Measurements from ENCODE around the gene CNTLN. TPM values are rescaled to one million over a fixed set of nuclear protein-coding genes. Genes with fewer than 3 reads are reported as not detected.

Gene CNTLN
- total and polyA plus RNA-seq, 9 of the 15 experiments (the other 6 are each of a cell fraction or from before 2014, with no cell fraction given): 0.08 TPM; not detected in 8

DNA sequence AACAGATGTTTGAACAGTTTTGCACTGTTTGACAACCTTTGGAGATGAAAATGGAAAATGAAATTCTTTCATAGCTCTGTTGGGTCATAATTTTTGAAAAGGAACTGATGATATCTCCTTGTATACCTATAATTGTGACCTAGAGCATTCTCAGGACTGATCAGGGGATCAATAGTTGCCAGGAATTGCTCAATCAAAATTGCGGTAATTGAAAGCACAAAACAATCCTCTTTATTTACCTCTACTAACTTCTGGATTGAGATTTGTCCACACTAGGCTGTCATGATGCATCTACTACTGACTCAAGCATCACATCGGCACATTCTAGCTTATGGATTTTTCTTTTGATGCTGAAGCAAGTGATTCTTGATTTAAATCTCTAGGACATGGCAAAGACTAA lies 4.1 kb upstream of the CNTLN start:
- Histone ChIP-seq H3K4me3 (no peak overlapping the region), H3K36me3 (ENCODE audit: control insufficient read depth, insufficient read depth, low read length) (no peaks in the 10 kb centered on the region), H3K9ac (ENCODE audit: insufficient read depth in 1 of 2, low read depth in 2 of 2, low read length in 2 of 2) (no peak overlapping the region), H3K9me1 (ENCODE audit: control insufficient read depth, insufficient read depth, low read length) (no peaks in the 10 kb centered on the region), H3K4me1 (replicated peaks in 1 of 2; ENCODE audit: control insufficient read depth in 2 of 2, insufficient read depth in 2 of 2, low read length in 2 of 2) (no peaks in the 10 kb centered on the region), H2AFZ (ENCODE audit: low read depth, low read length) (no peak overlapping the region), H3K27ac (ENCODE audit: extremely low read depth, low read depth, low read length) (no peak overlapping the region), H3K9me3 (replicated peaks; ENCODE audit: control insufficient read depth, insufficient read depth, low read depth, low read length) (no peaks in the 10 kb centered on the region), H3K4me2 (ENCODE audit: insufficient read depth, low read length) (no peak overlapping the region), H3K27me3 (ENCODE audit: control insufficient read depth in 2 of 2, insufficient read depth in 2 of 2, low read length in 2 of 2) (no peaks in the 10 kb centered on the region), H4K20me1 (replicated peaks; ENCODE audit: control insufficient read depth, insufficient read depth, low read length) (no peaks in the 10 kb centered on the region), H3K79me2 (ENCODE audit: control insufficient read depth, insufficient read depth, low read length) (no peaks in the 10 kb centered on the region)
- no TSS peak for BruUV-seq (replicated peaks)
- CTCF ChIA-PET (ENCODE audit: low intra/inter-chr PET ratio): no interaction called here
- in situ Hi-C loops (cut with MboI) (no loop called here), intact Hi-C loops (cut with micrococcal nuclease) (no loop called here)
- POLR2A ChIA-PET: no interaction called here
- 0% methylated on average over 2 of the region's 2 CpGs for WGBS (ENCODE audit: insufficient coverage, low coverage, missing lambda C conversion rate)
- DNase-seq (ENCODE audit: extremely low read depth in 1 of 4, low spot score in 3 of 4) (no peak), ATAC-seq (no peak), FAIRE-seq (no peak)
- no peak for TF ChIP-seq DLX4 (CRISPR knock-in tag; IDR thresholded peaks at IDR 0.05)
- TF ChIP-seq ZNF76 (CRISPR knock-in tag; IDR thresholded peaks at IDR 0.05; ENCODE audit: borderline replicate concordance): no peak
- TF ChIP-seq HDAC2 (IDR thresholded peaks at IDR 0.05): no peak
- TF ChIP-seq PYGO2 (tag; IDR thresholded peaks at IDR 0.05): no peak
- TF ChIP-seq CUX1 (CRISPR knock-in tag; IDR thresholded peaks at IDR 0.05): no peak
- TF ChIP-seq CEBPZ (IDR thresholded peaks at IDR 0.05; ENCODE audit: borderline replicate concordance, low read depth, low read length): no peak
- no peak for TF ChIP-seq ZBTB49 (CRISPR knock-in tag; IDR thresholded peaks at IDR 0.05; ENCODE audit: borderline replicate concordance)
- no peak for TF ChIP-seq MTA1 (IDR thresholded peaks at IDR 0.05; ENCODE audit: borderline replicate concordance)
- TF ChIP-seq COPS2 (conservative IDR thresholded peaks at IDR 0.05): no peak
- no peak for TF ChIP-seq HLTF (IDR thresholded peaks at IDR 0.05)
